Esophagus squamous epithelium (tissue), 5 donors: ENCODE results near the gene IKZF1. TPM values are rescaled to one million over a fixed set of nuclear protein-coding genes. Genes with fewer than 3 reads are reported as not detected.

ENCODE experiments used
- DNase-seq: peaks from one replicate; lab custom pipeline; 2025; lab: John Stamatoyannopoulos, UW
- H3K27ac ChIP-seq, 4 donors: fragments of 200-600 bp; sonication (generic); one replicate each; pipeline ENCODE4 v1.5.1; 2016 to 2019; ENCODE audit warnings: mild to moderate bottlenecking in 1 of 4
- H3K27me3 ChIP-seq, 4 donors: fragments of 200-600 bp; sonication (generic); 1 replicate in 3 of 4; 2 replicates in 1 of 4; pipeline versions ENCODE4 v1.5.1 to v1.6.0; 2017 to 2021; ENCODE audit warnings: antibody characterized with exemption in 1 of 4
- H3K36me3 ChIP-seq, 3 donors: fragments of 200-600 bp; sonication (generic); one replicate each; pipeline ENCODE4 v1.5.1; 2016 to 2019
- H3K4me1 ChIP-seq, 3 donors: fragments of 200-600 bp; sonication (generic); one replicate each; pipeline ENCODE4 v1.5.1; 2017 to 2019
- H3K4me3 ChIP-seq, 4 donors: fragments of 200-600 bp; sonication (generic); 1 replicate in 3 of 4; 2 replicates in 1 of 4; pipeline ENCODE4 v1.5.1; 2016 to 2019; ENCODE audit warnings: mild to moderate bottlenecking in 2 of 4, moderate library complexity in 1 of 4
- H3K9me3 ChIP-seq, 3 donors: fragments of 200-600 bp; sonication (generic); one replicate each; pipeline ENCODE4 v1.5.1; 2016 to 2019
- CTCF ChIP-seq, 6 experiments: fragments of 450-650 bp in 4 of 6; fragments of 200-600 bp in 2 of 6; sonication (generic) in 2 of 6; IDR thresholded peaks; one replicate each; pipeline ENCODE4 v1.5.1; 2016 to 2019; ENCODE audit warnings: antibody characterized with exemption in 6 of 6, mild to moderate bottlenecking in 4 of 6, moderate library complexity in 4 of 6
- POLR2A ChIP-seq, 4 donors: fragments of 450-650 bp; IDR thresholded peaks; one replicate each; pipeline ENCODE4 v1.6.1; 2017; ENCODE audit warnings: antibody characterized with exemption in 4 of 4, mild to moderate bottlenecking in 4 of 4, moderate library complexity in 3 of 4
- WGBS, 2 donors: methylation state at CpG; one replicate each; pipeline ENCODE4 v1.1.5; 2018; 5-methylcytosine and 5-hydroxymethylcytosine counted together
- intact Hi-C: fragments of 100-400 bp; cut with DNase I; formaldehyde crosslinking; loops from one replicate; pipeline ENCODE4 v1.15.0; 2022
- total RNA-seq, 4 donors: library from RNA; depleted of rRNA; stranded (reverse); fragments of >200 nt; gene quantifications; one replicate each; pipeline ENCODE4 v1.1.0, GENCODE V29; 2016
- donor health status: DM: yes; HTN: yes; CAD: no.

The IKZF1 gene
- total RNA-seq, 4 donors from 2014 or later: 4.9 to 29.6 (median 8.4) TPM

GRCh38 chr7:50333221-50333651, 28.7 kb downstream of the IKZF1 start:
- TF ChIP-seq POLR2A (IDR thresholded peaks at IDR 0.05) (peak in 1 of 4 donors; percentile 47), CTCF (IDR thresholded peaks at IDR 0.05) (no peak)
- Histone ChIP-seq H3K36me3 (no peaks in the 10 kb centered on the region), H3K27me3 (peaks cover 0 to 23% (median 0%) of the 10 kb centered on the region in 4 donors), H3K9me3 (no peaks in the 10 kb centered on the region), H3K4me1 (peaks cover 0 to 29% (median 4%) of the 10 kb centered on the region in 3 donors), H3K27ac (peak overlapping the region in 3 of 4 donors; percentile 10 to 46 (median 21)), H3K4me3 (no peak overlapping the region)
- DNase-seq: no peak
- intact Hi-C loops: no loop called here
- 19 to 35% methylated on average over 9 of the region's 9 CpGs for WGBS, 2 donors

- 83 to 85% methylated on average over 1 of the region's 1 CpG for WGBS, 2 donors
- peak overlapping the region in 2 of 4 donors; percentile 46 to 79 for H3K27ac ChIP-seq
- intact Hi-C loops: no loop called here
- H3K4me3 ChIP-seq: no peak overlapping the region
- peaks cover 0 to 29% (median 4%) of the 10 kb centered on the region in 3 donors for H3K4me1 ChIP-seq
- TF ChIP-seq CTCF (IDR thresholded peaks at IDR 0.05) (no peak), POLR2A (IDR thresholded peaks at IDR 0.05) (no peak)
- H3K9me3 ChIP-seq: no peaks in the 10 kb centered on the region
- no peak for DNase-seq
- H3K36me3 ChIP-seq: no peaks in the 10 kb centered on the region
- peaks cover 0 to 22% (median 0%) of the 10 kb centered on the region in 4 donors for H3K27me3 ChIP-seq
Measured at GRCh38 chr7:50334341-50334994, 30.0 kb downstream of the IKZF1 start.

GRCh38 chr7:50335230-50335794, 30.8 kb downstream of the IKZF1 start:
- Histone ChIP-seq H3K36me3 (no peaks in the 10 kb centered on the region), H3K4me1 (peaks cover 0 to 25% (median 4%) of the 10 kb centered on the region in 3 donors), H3K27me3 (peaks cover 0 to 14% (median 0%) of the 10 kb centered on the region in 4 donors), H3K27ac (peak overlapping the region in 3 of 4 donors; percentile 57 to 79 (median 67)), H3K4me3 (no peak overlapping the region), H3K9me3 (no peaks in the 10 kb centered on the region)
- 82 to 86% methylated on average over 1 of the region's 1 CpG for WGBS, 2 donors
- no peak for TF ChIP-seq CTCF (IDR thresholded peaks at IDR 0.05)
- no peak for TF ChIP-seq POLR2A (IDR thresholded peaks at IDR 0.05)
- intact Hi-C loops: no loop called here
- no peak for DNase-seq

- Histone ChIP-seq H3K4me1 (peaks cover 0 to 18% (median 4%) of the 10 kb centered on the region in 3 donors), H3K27me3 (peaks cover 0 to 14% (median 0%) of the 10 kb centered on the region in 4 donors), H3K4me3 (no peak overlapping the region), H3K27ac (peak overlapping the region in 3 of 4 donors; percentile 57 to 79 (median 67)), H3K36me3 (no peaks in the 10 kb centered on the region), H3K9me3 (no peaks in the 10 kb centered on the region)
- intact Hi-C loops: no loop called here
- TF ChIP-seq CTCF (IDR thresholded peaks at IDR 0.05) (no peak), POLR2A (IDR thresholded peaks at IDR 0.05) (no peak)
- 57 to 65% methylated on average over 15 to 18 of the region's 22 CpGs for WGBS, 2 donors
- DNase-seq: no peak
Measured at GRCh38 chr7:50335795-50336754, 31.6 kb downstream of the IKZF1 start.
